Adrenal gland (tissue), 12 donors: ENCODE measurements around the gene FAU. TPM values are rescaled to one million over a fixed set of nuclear protein-coding genes. Genes with fewer than 3 reads are reported as not detected.
A peak's percentile ranks its signal among the peaks of the same experiment; 100 is the strongest.
"Not testable (repeated sequence)": the region's sequence is repeated elsewhere in the genome, so short reads cannot be mapped to it uniquely, and the experiment has no call there.

Experiments used
- DNase-seq, 7 donors: peaks; one replicate each; pipeline ENCODE4 v3.0.0-alpha.2; 2019 to 2020
- H3K27ac ChIP-seq, 5 donors: fragments of 200-600 bp; sonication (generic) in 4 of 5; 1 replicate in 3 of 5; 2 replicates in 2 of 5; pipeline versions ENCODE4 v1.5.1 to v1.8.0; 2016 to 2020; ENCODE audit warnings: mild to moderate bottlenecking in 1 of 5
- H3K27me3 ChIP-seq: fragments of 200-600 bp; 2 replicates; pipeline ENCODE4 v1.8.0; 2021
- H3K36me3 ChIP-seq, 2 donors: fragments of 200-600 bp; replicated peaks in 1 of 2; 1 replicate in 1 of 2; 2 replicates in 1 of 2; pipeline versions ENCODE4 v1.5.1 to v1.8.0; 2018 to 2022
- H3K4me1 ChIP-seq, 2 donors: fragments of 200-600 bp; replicated peaks in 1 of 2; 1 replicate in 1 of 2; 2 replicates in 1 of 2; pipeline versions ENCODE4 v1.5.1 to v1.8.0; 2018 to 2021
- H3K4me3 ChIP-seq, 4 donors: fragments of 200-600 bp; sonication (generic) in 3 of 4; one replicate each; pipeline ENCODE4 v1.5.1; 2016 to 2018
- H3K9me3 ChIP-seq, 3 donors: fragments of 200-600 bp; sonication (generic) in 1 of 3; replicated peaks in 1 of 3; 1 replicate in 2 of 3; 2 replicates in 1 of 3; pipeline versions ENCODE4 v1.5.1 to v1.8.0; 2016 to 2021
- POLR2A ChIP-seq, 2 donors: fragments of 450-650 bp; IDR thresholded peaks; one replicate each; pipeline ENCODE4 v1.6.1; 2017; ENCODE audit warnings: antibody characterized with exemption in 2 of 2, mild to moderate bottlenecking in 2 of 2, moderate library complexity in 1 of 2
- WGBS, 4 donors: extraction: QIAGEN DNeasy Blood & Tissue Kit in 2 of 4; methylation state at CpG; one replicate each; pipeline versions ENCODE4 v1.1.5 to v1.1.7; 2013 to 2017; 5-methylcytosine and 5-hydroxymethylcytosine counted together
- intact Hi-C, 2 donors: fragments of 100-400 bp; cut with DNase I; formaldehyde crosslinking; loops; one replicate each; pipeline versions ENCODE4 v1.14.1 to v1.15.0; 2022 to 2023
- polyA plus RNA-seq, 3 donors: library from polyadenylated mRNA; stranded (reverse); fragments of 200-250 nt in 2 of 3; fragments of 350-450 nt in 1 of 3; fragmentation: Illumina TruSeq in 1 of 3; extraction: RNeasy Lipid Tissue Mini Kit (QIAGEN cat#74804) in 1 of 3; gene quantifications; one replicate each; pipeline ENCODE4 v1.2.3, GENCODE V29; 2013 to 2014
- total RNA-seq, 9 donors: library from RNA; depleted of rRNA in 4 of 9; stranded (reverse); fragments of >200 nt in 4 of 9; fragments of 120-200 nt in 1 of 9; fragmentation: NEBNext Ultra II Directional in 1 of 9; extraction: Animal tissue kit (Norgen Biotek cat#: 25700) in 1 of 9; gene quantifications; one replicate each; pipeline versions ENCODE4 v1.1.0 to v1.2.4, GENCODE V29; 2013 to 2023
- TF ChIP-seq, protein P1 (sequence below), 6 experiments: fragments of 450-650 bp in 4 of 6; fragments of 200-600 bp in 2 of 6; sonication (generic) in 1 of 6; IDR thresholded peaks; 1 replicate in 5 of 6; 2 replicates in 1 of 6; pipeline versions ENCODE4 v1.5.1 to v1.8.0; 2016 to 2021; ENCODE audit warnings: antibody characterized with exemption in 6 of 6, mild to moderate bottlenecking in 2 of 6, moderate library complexity in 1 of 6
- donor health status: healthy with polysubstance abuse.
- donor health status: Bipolar disorder and iron deficiency.
- donor health status: DM: yes; HTN: yes; CAD: no.
- donor health status: DM: no; HTN: no; CAD: no.
- donor health status: DM: no; HTN: no; CAD: no.
- donor health status: DM: yes; HTN: yes; CAD: no.

FAU gene
- total and polyA plus RNA-seq, 12 donors: 361 to 2,488 (median 1,029) TPM

DNA sequence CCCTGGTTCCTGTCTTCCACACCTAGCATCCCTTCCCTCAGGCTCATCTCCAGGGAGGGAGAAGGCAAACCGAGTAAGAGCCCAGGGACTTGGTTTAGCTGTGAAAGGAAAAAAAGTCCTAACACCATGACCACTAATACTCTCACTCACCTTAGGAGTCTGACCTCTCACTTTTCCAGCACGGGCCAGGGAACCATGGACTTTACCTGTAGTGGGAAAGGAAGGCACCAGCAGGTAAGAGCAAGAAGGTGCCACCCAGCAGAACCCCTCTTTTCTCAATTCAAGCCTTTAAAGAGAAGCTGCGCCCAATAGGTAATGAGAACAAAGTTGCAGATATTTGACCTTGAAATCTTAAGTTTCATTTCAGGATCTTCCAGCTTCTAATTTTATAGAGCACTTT is 1.1 kb downstream of the FAU start:
- intact Hi-C loops: no loop called here
- no peak for TF ChIP-seq POLR2A (IDR thresholded peaks at IDR 0.05)
- TF ChIP-seq, protein P1, sequence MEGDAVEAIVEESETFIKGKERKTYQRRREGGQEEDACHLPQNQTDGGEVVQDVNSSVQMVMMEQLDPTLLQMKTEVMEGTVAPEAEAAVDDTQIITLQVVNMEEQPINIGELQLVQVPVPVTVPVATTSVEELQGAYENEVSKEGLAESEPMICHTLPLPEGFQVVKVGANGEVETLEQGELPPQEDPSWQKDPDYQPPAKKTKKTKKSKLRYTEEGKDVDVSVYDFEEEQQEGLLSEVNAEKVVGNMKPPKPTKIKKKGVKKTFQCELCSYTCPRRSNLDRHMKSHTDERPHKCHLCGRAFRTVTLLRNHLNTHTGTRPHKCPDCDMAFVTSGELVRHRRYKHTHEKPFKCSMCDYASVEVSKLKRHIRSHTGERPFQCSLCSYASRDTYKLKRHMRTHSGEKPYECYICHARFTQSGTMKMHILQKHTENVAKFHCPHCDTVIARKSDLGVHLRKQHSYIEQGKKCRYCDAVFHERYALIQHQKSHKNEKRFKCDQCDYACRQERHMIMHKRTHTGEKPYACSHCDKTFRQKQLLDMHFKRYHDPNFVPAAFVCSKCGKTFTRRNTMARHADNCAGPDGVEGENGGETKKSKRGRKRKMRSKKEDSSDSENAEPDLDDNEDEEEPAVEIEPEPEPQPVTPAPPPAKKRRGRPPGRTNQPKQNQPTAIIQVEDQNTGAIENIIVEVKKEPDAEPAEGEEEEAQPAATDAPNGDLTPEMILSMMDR (IDR thresholded peaks at IDR 0.05): no peak
- Histone ChIP-seq H3K36me3 (peaks cover 0 to 44% of the 10 kb centered on the region in 2 donors), H3K4me1 (peaks cover 26 to 32% of the 10 kb centered on the region in 2 donors), H3K4me3 (peak overlapping the region in 1 of 4 donors; percentile 82), H3K9me3 (no peaks in the 10 kb centered on the region), H3K27ac (peak overlapping the region in 4 of 5 donors; percentile 87 to 97 (median 94)), H3K27me3 (no peaks in the 10 kb centered on the region)
- 63 to 73% (median 69%) methylated on average over 3 of the region's 3 CpGs for WGBS, 4 donors
- peak in 4 of 7 donors; percentile 5 to 52 (median 16) for DNase-seq

DNA sequence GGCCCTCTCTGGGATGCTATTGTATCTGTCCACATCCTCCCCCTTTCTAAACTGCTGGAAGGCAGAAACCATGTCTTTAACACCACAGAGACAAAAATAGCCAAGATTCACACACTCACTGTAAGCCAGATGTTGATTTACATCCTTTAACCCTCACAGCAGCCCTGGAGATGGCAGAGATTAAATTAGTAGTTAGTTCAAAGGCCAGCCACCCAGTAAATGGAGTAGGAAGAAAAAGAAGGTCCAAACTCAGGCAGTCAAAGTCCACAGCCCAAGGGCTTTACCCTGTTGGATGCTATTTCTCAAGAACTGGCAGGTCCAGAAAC is 2.3 kb downstream of the FAU start:
- H3K4me3 ChIP-seq: no peak overlapping the region
- no peak overlapping the region for H3K27ac ChIP-seq
- TF ChIP-seq POLR2A (IDR thresholded peaks at IDR 0.05): no peak
- TF ChIP-seq, protein P1 (IDR thresholded peaks at IDR 0.05): no peak
- peaks cover 0 to 41% of the 10 kb centered on the region in 2 donors for H3K36me3 ChIP-seq
- no peaks in the 10 kb centered on the region for H3K27me3 ChIP-seq
- no peaks in the 10 kb centered on the region for H3K9me3 ChIP-seq
- intact Hi-C loops: no loop called here
- DNase-seq: no peak
- H3K4me1 ChIP-seq: peaks cover 33 to 44% of the 10 kb centered on the region in 2 donors

DNA sequence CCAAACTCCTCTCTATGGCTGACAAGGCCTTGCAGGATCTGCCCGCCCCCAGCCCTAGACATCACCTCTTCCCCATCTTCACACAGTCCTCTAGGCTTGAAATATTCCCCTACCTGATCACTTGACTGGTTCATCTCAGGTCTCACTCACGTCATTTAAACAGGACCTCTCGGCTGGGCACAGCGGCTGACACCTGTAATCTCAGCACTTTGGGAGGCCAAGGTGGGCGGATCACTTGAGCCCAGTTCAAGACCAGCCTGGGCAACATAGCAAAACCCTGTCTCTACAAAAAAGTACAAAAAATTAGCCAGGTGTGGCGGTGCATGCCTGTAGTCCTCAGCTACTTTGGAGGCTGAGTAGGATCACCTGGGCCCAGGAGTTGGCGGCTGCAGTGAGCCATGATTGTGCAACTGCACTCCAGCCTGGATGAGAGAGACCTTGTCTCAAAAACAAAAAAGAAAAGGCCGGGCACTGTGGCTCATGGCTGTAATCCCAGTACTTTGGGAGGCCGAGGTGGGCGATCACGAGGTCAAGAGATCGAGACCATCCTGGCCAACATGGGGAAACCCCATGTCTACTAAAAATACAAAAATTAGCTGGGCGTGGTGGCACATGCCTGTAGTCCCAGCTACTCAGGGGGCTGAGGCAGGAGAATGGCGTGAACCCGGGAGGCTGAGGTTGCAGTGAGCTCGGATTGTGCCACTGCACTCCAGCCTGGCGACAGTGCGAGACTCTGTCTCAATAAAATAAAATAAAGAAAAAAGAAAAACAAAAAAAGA is 2.9 kb downstream of the FAU start:
- intact Hi-C loops: not testable (repeated sequence)
- peak in 5 of 7 donors; percentile 5 to 51 (median 38) for DNase-seq
- peak overlapping the region in 2 of 5 donors; percentile 23 to 66 for H3K27ac ChIP-seq

GRCh38 chr11:65118097-65118837 is 3.7 kb downstream of the FAU start:
- Histone ChIP-seq H3K4me3 (no peak overlapping the region), H3K4me1 (peaks cover 43 to 56% of the 10 kb centered on the region in 2 donors), H3K27ac (peak overlapping the region in 3 of 5 donors; percentile 45 to 94 (median 66)), H3K9me3 (no peaks in the 10 kb centered on the region), H3K27me3 (no peaks in the 10 kb centered on the region), H3K36me3 (peaks cover 0 to 37% of the 10 kb centered on the region in 2 donors)
- intact Hi-C loops: no loop called here
- 70 to 79% (median 73%) methylated on average over 18 of the region's 18 CpGs for WGBS, 4 donors
- DNase-seq: peak in 3 of 7 donors; percentile 16 to 41 (median 22)
- TF ChIP-seq POLR2A (IDR thresholded peaks at IDR 0.05): no peak
- TF ChIP-seq, protein P1 (IDR thresholded peaks at IDR 0.05): peak in 3 of 6 experiments; percentile 2 to 34 (median 28)

More for the DNA sequence above, 2.9 kb downstream of the FAU start:
- WGBS, 4 donors: 78 to 86% (median 82%) methylated on average over 17 to 18 of the region's 18 CpGs
- not testable (repeated sequence) for H3K9me3 ChIP-seq, H3K27me3 ChIP-seq, H3K4me3 ChIP-seq
- peaks cover 38 to 49% of the 10 kb centered on the region in 2 donors for H3K4me1 ChIP-seq
- H3K36me3 ChIP-seq: peaks cover 0 to 37% of the 10 kb centered on the region in 2 donors
